GM23248 (cell line): ENCODE measurements around the gene PRDM10. TPM values are rescaled to one million over a fixed set of nuclear protein-coding genes. Genes with fewer than 3 reads are reported as not detected.
"Not testable (repeated sequence)": the region's sequence is repeated elsewhere in the genome, so short reads cannot be mapped to it uniquely, and the experiment has no call there.

ENCODE experiments used
- DNase-seq: peaks from one replicate; pipeline ENCODE4 v3.0.0-alpha.2; 2015
- H2AFZ ChIP-seq: fragments of 200-600 bp; sonication (generic); 2 replicates; pipeline ENCODE4 v1.6.1; 2016; ENCODE audit warnings: antibody characterized with exemption
- H3F3A ChIP-seq: fragments of 200-600 bp; sonication (generic); 2 replicates; pipeline ENCODE4 v1.6.1; 2016; ENCODE audit warnings: mild to moderate bottlenecking, antibody characterized with exemption, mixed run types; ENCODE audit not compliant: insufficient read depth
- H3K27ac ChIP-seq: fragments of 200-600 bp; sonication (generic); 2 replicates; pipeline ENCODE4 v1.5.1; 2016; ENCODE audit warnings: mild to moderate bottlenecking
- H3K27me3 ChIP-seq: fragments of 200-600 bp; sonication (generic); replicated peaks from 2 replicates; pipeline ENCODE4 v1.6.1; 2016; ENCODE audit warnings: mild to moderate bottlenecking; ENCODE audit not compliant: insufficient read depth
- H3K36me3 ChIP-seq: fragments of 200-600 bp; sonication (generic); 2 replicates; pipeline ENCODE4 v1.6.1; 2016; ENCODE audit warnings: low read depth, mild to moderate bottlenecking
- H3K4me1 ChIP-seq: fragments of 200-600 bp; sonication (generic); 2 replicates; pipeline ENCODE4 v1.6.1; 2016; ENCODE audit warnings: mild to moderate bottlenecking; ENCODE audit not compliant: insufficient read depth
- H3K4me2 ChIP-seq: fragments of 200-600 bp; sonication (generic); one replicate; pipeline ENCODE4 v1.6.1; 2016; ENCODE audit warnings: mild to moderate bottlenecking; ENCODE audit not compliant: unreplicated experiment
- H3K4me3 ChIP-seq: fragments of 200-600 bp; sonication (generic); 2 replicates; pipeline ENCODE4 v1.5.1; 2016; ENCODE audit warnings: mild to moderate bottlenecking
- H3K79me2 ChIP-seq: fragments of 200-600 bp; sonication (generic); 2 replicates; pipeline ENCODE4 v1.6.1; 2016; ENCODE audit warnings: mild to moderate bottlenecking; ENCODE audit not compliant: insufficient read depth
- H3K9ac ChIP-seq: fragments of 200-600 bp; sonication (generic); 2 replicates; pipeline ENCODE4 v1.6.1; 2016; ENCODE audit warnings: mild to moderate bottlenecking
- H3K9me2 ChIP-seq: fragments of 200-600 bp; sonication (generic); 2 replicates; pipeline ENCODE4 v1.6.1; 2016; ENCODE audit warnings: mixed run types, mild to moderate bottlenecking, moderate library complexity; ENCODE audit not compliant: insufficient read depth
- H3K9me3 ChIP-seq: fragments of 200-600 bp; sonication (generic); one replicate; pipeline ENCODE4 v1.6.1; 2017; ENCODE audit warnings: low read depth
- H4K20me1 ChIP-seq: fragments of 200-600 bp; sonication (generic); 2 replicates; pipeline ENCODE4 v1.6.0; 2016; ENCODE audit not compliant: insufficient read depth
- EZH2 ChIP-seq: fragments of 200-600 bp; sonication (generic); IDR thresholded peaks from 2 replicates; pipeline ENCODE4 v1.6.1; 2018; ENCODE audit warnings: antibody characterized with exemption, mild to moderate bottlenecking; ENCODE audit not compliant: insufficient read depth, poor library complexity, severe bottlenecking
- EZH2phosphoT487 ChIP-seq: fragments of 200-600 bp; sonication (generic); IDR thresholded peaks from 2 replicates; pipeline ENCODE4 v1.6.1; 2018; ENCODE audit warnings: antibody characterized with exemption, moderate library complexity, mild to moderate bottlenecking, low read depth; ENCODE audit not compliant: insufficient read depth
- WGBS, 2 experiments: methylation state at CpG; one replicate each; pipeline ENCODE4 v1.1.6; 2015 to 2017; ENCODE audit warnings: low lambda C conversion rate in 2 of 2, low coverage in 1 of 2; ENCODE audit errors: missing lambda C conversion rate in 2 of 2; 5-methylcytosine and 5-hydroxymethylcytosine counted together
- in situ Hi-C: fragments of 300-500 bp; cut with MboI; formaldehyde crosslinking; loops from 2 replicates; pipeline ENCODE4 v1.15.0; 2020
- polyA plus RNA-seq: library from polyadenylated mRNA; unstranded; fragments of >200 nt; fragmentation: Nextera tagmentation; extraction: Ambion mirVana; gene quantifications from 2 replicates; pipeline ENCODE4 v1.2.1, GENCODE V29; 2016
- total RNA-seq: library from RNA; depleted of rRNA; stranded (reverse); fragments of >200 nt; shearing (Covaris generic); gene quantifications from 2 replicates; pipeline ENCODE4 v1.2.3, GENCODE V29; 2014

Gene PRDM10
- total and polyA plus RNA-seq, 2 experiments from 2014 or later: 2.9 to 4.6 TPM

- Histone ChIP-seq H3K36me3 (peaks cover 37% of the 10 kb centered on the region), H3K4me3 (no peak overlapping the region), H3K27me3 (no peaks in the 10 kb centered on the region), H4K20me1 (no peaks in the 10 kb centered on the region), H3K4me2 (no peak overlapping the region), H3K9me3 (no peaks in the 10 kb centered on the region), H3K9me2 (no peaks in the 10 kb centered on the region), H3K27ac (no peak overlapping the region), H3K79me2 (no peaks in the 10 kb centered on the region), H3K4me1 (no peaks in the 10 kb centered on the region), H3K9ac (no peak overlapping the region), H2AFZ (no peak overlapping the region), H3F3A (no peaks in the 10 kb centered on the region)
- WGBS, 2 experiments: 92% methylated on average over 8 of the region's 8 CpGs
- DNase-seq: no peak
- TF ChIP-seq EZH2phosphoT487 (no peak), EZH2 (no peak)
- in situ Hi-C loops: no loop called here
Observed at GRCh38 chr11:129884581-129884980, 118.1 kb downstream of the PRDM10 start.

GRCh38 chr11:129881570-129882170 lies 121.0 kb downstream of the PRDM10 start:
- DNase-seq: peak; percentile 56
- in situ Hi-C loops: no loop called here
- Histone ChIP-seq H3F3A (no peaks in the 10 kb centered on the region), H3K4me2 (no peak overlapping the region), H4K20me1 (no peaks in the 10 kb centered on the region), H3K79me2 (no peaks in the 10 kb centered on the region), H3K27me3 (no peaks in the 10 kb centered on the region), H3K9ac (no peak overlapping the region), H3K27ac (no peak overlapping the region), H3K4me3 (no peak overlapping the region), H3K9me2 (no peaks in the 10 kb centered on the region), H2AFZ (no peak overlapping the region), H3K36me3 (peaks cover 30% of the 10 kb centered on the region), H3K9me3 (no peaks in the 10 kb centered on the region), H3K4me1 (no peaks in the 10 kb centered on the region)
- WGBS, 2 experiments: 83% methylated on average over 9 of the region's 9 CpGs
- TF ChIP-seq EZH2 (no peak), EZH2phosphoT487 (no peak)

GRCh38 chr11:129880311-129880710 lies 122.3 kb downstream of the PRDM10 start:
- Histone ChIP-seq H3K27ac (no peak overlapping the region), H3K9me3 (no peaks in the 10 kb centered on the region), H3K27me3 (no peaks in the 10 kb centered on the region), H3K9ac (no peak overlapping the region), H3K4me2 (no peak overlapping the region), H3K9me2 (no peaks in the 10 kb centered on the region), H3K4me3 (no peak overlapping the region), H2AFZ (no peak overlapping the region), H3K4me1 (no peaks in the 10 kb centered on the region), H4K20me1 (no peaks in the 10 kb centered on the region), H3K79me2 (no peaks in the 10 kb centered on the region), H3K36me3 (peaks cover 24% of the 10 kb centered on the region), H3F3A (no peaks in the 10 kb centered on the region)
- WGBS, 2 experiments: 90 to 92% methylated on average over 3 of the region's 3 CpGs
- no peak for DNase-seq
- in situ Hi-C loops: no loop called here
- no peak for TF ChIP-seq EZH2

GRCh38 chr11:129871914-129872313 lies 130.7 kb downstream of the PRDM10 start:
- no peaks in the 10 kb centered on the region for H4K20me1 ChIP-seq
- no peaks in the 10 kb centered on the region for H3K27me3 ChIP-seq
- in situ Hi-C loops: no loop called here
- no peak overlapping the region for H3K4me2 ChIP-seq
- H3K9me2 ChIP-seq: no peaks in the 10 kb centered on the region
- H3K4me3 ChIP-seq: no peak overlapping the region
- H3K27ac ChIP-seq: no peak overlapping the region
- no peaks in the 10 kb centered on the region for H3F3A ChIP-seq
- H3K36me3 ChIP-seq: peaks cover 58% of the 10 kb centered on the region; the same call in 1 of the 2 replicates
- WGBS, 2 experiments: 74 to 80% methylated on average over 7 of the region's 7 CpGs
- no peak overlapping the region for H3K9ac ChIP-seq
- H3K4me1 ChIP-seq: no peaks in the 10 kb centered on the region
- no peak for DNase-seq
- TF ChIP-seq EZH2phosphoT487 (no peak), EZH2 (no peak)
- H3K9me3 ChIP-seq: no peaks in the 10 kb centered on the region
- no peaks in the 10 kb centered on the region for H3K79me2 ChIP-seq
- H2AFZ ChIP-seq: no peak overlapping the region

- 88 to 89% methylated on average over 16 of the region's 16 CpGs for WGBS, 2 experiments
- H3K36me3 ChIP-seq: peaks cover 56% of the 10 kb centered on the region; the same call in 1 of the 2 replicates
Observed at GRCh38 chr11:129868626-129869025, 134.0 kb downstream of the PRDM10 start.

More at GRCh38 chr11:129868626-129869025, 134.0 kb downstream of the PRDM10 start:
- H3K79me2 ChIP-seq, H3K4me2 ChIP-seq, H3K4me3 ChIP-seq, H3F3A ChIP-seq, H4K20me1 ChIP-seq, H3K27me3 ChIP-seq, H3K9me3 ChIP-seq, H3K27ac ChIP-seq, H2AFZ ChIP-seq, DNase-seq, in situ Hi-C loops, H3K9me2 ChIP-seq, H3K4me1 ChIP-seq, H3K9ac ChIP-seq: not testable (repeated sequence)
